Ishikawa (cell line): ENCODE data around the gene RFTN1.

ENCODE experiments used
- CEBPB ChIP-seq: IDR thresholded peaks from 2 replicates; pipeline ENCODE4 v1.6.1; 2012
- CREB1 ChIP-seq: IDR thresholded peaks from 2 replicates; pipeline ENCODE4 v1.6.1; 2012; ENCODE audit warnings: low read depth
- EGR1 ChIP-seq: IDR thresholded peaks from 2 replicates; pipeline ENCODE4 v1.6.1; 2012
- EP300 ChIP-seq: IDR thresholded peaks from 2 replicates; pipeline ENCODE4 v1.6.1; 2012; ENCODE audit warnings: borderline replicate concordance
- FOXM1 ChIP-seq: IDR thresholded peaks from 2 replicates; pipeline ENCODE4 v1.6.1; 2012; ENCODE audit warnings: low read depth, borderline replicate concordance
- MAX ChIP-seq: IDR thresholded peaks from 2 replicates; pipeline ENCODE4 v1.6.1; 2012
- NFIC ChIP-seq: IDR thresholded peaks from 2 replicates; pipeline ENCODE4 v1.6.1; 2012
- RAD21 ChIP-seq: IDR thresholded peaks from 2 replicates; pipeline ENCODE4 v1.6.1; 2012; ENCODE audit warnings: low read depth
- REST ChIP-seq: IDR thresholded peaks from 2 replicates; pipeline ENCODE4 v1.6.1; 2012; ENCODE audit warnings: low read depth, mild to moderate bottlenecking
- TAF1 ChIP-seq: IDR thresholded peaks from 2 replicates; pipeline ENCODE4 v1.6.1; 2012; ENCODE audit warnings: low read depth, mild to moderate bottlenecking
- TCF12 ChIP-seq: IDR thresholded peaks from 2 replicates; pipeline ENCODE4 v1.6.1; 2012; ENCODE audit warnings: low read depth
- TEAD4 ChIP-seq: IDR thresholded peaks from 2 replicates; pipeline ENCODE4 v1.6.1; 2012
- USF1 ChIP-seq: IDR thresholded peaks from 2 replicates; pipeline ENCODE4 v1.6.1; 2012
- YY1 ChIP-seq: IDR thresholded peaks from 2 replicates; pipeline ENCODE4 v1.6.1; 2012; ENCODE audit warnings: low read depth
- ZBTB7A ChIP-seq: IDR thresholded peaks from 2 replicates; pipeline ENCODE4 v1.6.1; 2012; ENCODE audit warnings: low read depth

Gene RFTN1

GRCh38 chr3:16375891-16376290, 137.6 kb downstream of the RFTN1 start:
- TF ChIP-seq USF1 (no peak), EGR1 (no peak), MAX (no peak)

- TF ChIP-seq TEAD4 (no peak), MAX (no peak), NFIC (no peak), USF1 (no peak), CREB1 (no peak), REST (no peak), TCF12 (no peak)
Observed at GRCh38 chr3:16374935-16375245, 138.6 kb downstream of the RFTN1 start.

GRCh38 chr3:16374047-16374934, 139.2 kb downstream of the RFTN1 start:
- TF ChIP-seq CREB1 (no peak), ZBTB7A (no peak), TCF12 (no peak), TAF1 (no peak), NFIC (no peak), EP300 (no peak), EGR1 (no peak), MAX (no peak), TEAD4 (no peak), YY1 (no peak), REST (no peak), RAD21 (no peak), CEBPB (no peak), FOXM1 (no peak), USF1 (no peak)

- TF ChIP-seq EP300 (no peak), YY1 (no peak), USF1 (no peak)
Observed at GRCh38 chr3:16373341-16373946, 140.1 kb downstream of the RFTN1 start.

- TF ChIP-seq CEBPB: no peak
- TF ChIP-seq FOXM1: no peak
- TF ChIP-seq REST: no peak
- TF ChIP-seq TEAD4: no peak
- no peak for TF ChIP-seq TAF1
- no peak for TF ChIP-seq ZBTB7A
- TF ChIP-seq TCF12: no peak
- no peak for TF ChIP-seq NFIC
- no peak for TF ChIP-seq EGR1
Observed at GRCh38 chr3:16372362-16373292, 140.9 kb downstream of the RFTN1 start.
